Measurements from ENCODE around the gene INPP4B. TPM values are rescaled to one million over a fixed set of nuclear protein-coding genes. Genes with fewer than 3 reads are reported as not detected.

The INPP4B gene
- total RNA-seq, 1 experiment from 2014 or later = 0.07 TPM

DNA sequence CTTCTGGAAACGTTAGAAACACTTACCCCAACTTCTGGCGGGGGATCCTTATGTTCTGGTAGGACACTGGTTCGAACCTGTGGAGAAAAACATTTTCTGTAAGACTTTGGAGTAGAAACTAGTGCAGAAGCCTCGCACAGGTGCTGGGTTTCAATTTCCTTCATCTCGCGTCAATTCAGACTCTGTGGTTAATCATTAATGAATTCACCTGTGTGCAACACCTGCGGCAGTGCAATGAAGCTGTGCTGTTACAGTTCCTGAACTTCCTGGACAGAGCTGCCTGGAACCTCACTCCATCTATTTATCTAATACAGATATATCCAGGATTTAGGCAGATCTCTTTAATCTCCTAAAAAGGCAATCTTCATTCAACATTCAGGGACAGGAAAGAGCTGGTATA, 531.4 kb downstream of the INPP4B start:
- no peaks in the 10 kb centered on the region for H3K27me3 Mint-ChIP-seq (ENCODE audit: low read depth)
- no peak overlapping the region for H3T11ph ChIP-seq (ENCODE audit: low read length)
- H3K4me1 ChIP-seq (ENCODE audit: insufficient read depth, low read length) = no peaks in the 10 kb centered on the region
- no peaks in the 10 kb centered on the region for H3K36me3 Mint-ChIP-seq (ENCODE audit: insufficient read depth in 1 of 3, low read depth in 3 of 3)
- no peaks in the 10 kb centered on the region for H3K79me1 ChIP-seq (ENCODE audit: insufficient read depth, low read depth, low read length, poor library complexity, severe bottlenecking)
- H2AK5ac ChIP-seq (ENCODE audit: insufficient read length, low read length) = no peak overlapping the region
- no peak overlapping the region for H4K5ac ChIP-seq (ENCODE audit: insufficient read length, low read depth, low read length)
- H3K9ac ChIP-seq (ENCODE audit: extremely low read depth, insufficient read length, low read length) = no peak overlapping the region
- no peak overlapping the region for H4K91ac ChIP-seq (ENCODE audit: insufficient read length, low read depth, low read length)
- peaks cover 0 to 3% of the 10 kb centered on the region in 2 experiments; a peak in 1 of 4 replicates for H3K4me1 Mint-ChIP-seq
- H2BK120ac ChIP-seq (ENCODE audit: low read depth, low read length, poor library complexity, severe bottlenecking) = no peak overlapping the region
- no CpG with 5 or more reads among the region's 7 CpGs for WGBS (ENCODE audit: extremely low coverage, insufficient read length, low lambda C conversion rate)
- H3K27ac ChIP-seq (ENCODE audit: insufficient read length, low read depth, low read length) = no peak overlapping the region
- no peak overlapping the region for H3K23ac ChIP-seq (ENCODE audit: insufficient read length, low read depth, low read length)
- H3K27me3 ChIP-seq (ENCODE audit: insufficient read depth, low read length) = no peaks in the 10 kb centered on the region
- no peak overlapping the region for H2BK20ac ChIP-seq (ENCODE audit: low read depth, low read length, poor library complexity, severe bottlenecking)
- H2BK12ac ChIP-seq (ENCODE audit: insufficient read length, low read depth, low read length) = no peak overlapping the region
- H2AFZ ChIP-seq (ENCODE audit: low read length) = no peak overlapping the region
- no peak overlapping the region for H3K4me2 ChIP-seq (ENCODE audit: insufficient read depth, insufficient read length, low read length)
- H3K18ac ChIP-seq (ENCODE audit: insufficient read length, low read depth, low read length) = no peak overlapping the region
- no peak overlapping the region for H2BK5ac ChIP-seq (ENCODE audit: insufficient read length, low read length)
- H3K9me3 ChIP-seq (ENCODE audit: control insufficient read depth, low read depth, low read length) = no peaks in the 10 kb centered on the region
- H2BK15ac ChIP-seq (ENCODE audit: low read depth, low read length) = no peak overlapping the region
- H3K79me2 ChIP-seq (ENCODE audit: insufficient read depth, low read length) = no peaks in the 10 kb centered on the region
- no peak overlapping the region for H3K27ac Mint-ChIP-seq
- TF ChIP-seq, protein P1, sequence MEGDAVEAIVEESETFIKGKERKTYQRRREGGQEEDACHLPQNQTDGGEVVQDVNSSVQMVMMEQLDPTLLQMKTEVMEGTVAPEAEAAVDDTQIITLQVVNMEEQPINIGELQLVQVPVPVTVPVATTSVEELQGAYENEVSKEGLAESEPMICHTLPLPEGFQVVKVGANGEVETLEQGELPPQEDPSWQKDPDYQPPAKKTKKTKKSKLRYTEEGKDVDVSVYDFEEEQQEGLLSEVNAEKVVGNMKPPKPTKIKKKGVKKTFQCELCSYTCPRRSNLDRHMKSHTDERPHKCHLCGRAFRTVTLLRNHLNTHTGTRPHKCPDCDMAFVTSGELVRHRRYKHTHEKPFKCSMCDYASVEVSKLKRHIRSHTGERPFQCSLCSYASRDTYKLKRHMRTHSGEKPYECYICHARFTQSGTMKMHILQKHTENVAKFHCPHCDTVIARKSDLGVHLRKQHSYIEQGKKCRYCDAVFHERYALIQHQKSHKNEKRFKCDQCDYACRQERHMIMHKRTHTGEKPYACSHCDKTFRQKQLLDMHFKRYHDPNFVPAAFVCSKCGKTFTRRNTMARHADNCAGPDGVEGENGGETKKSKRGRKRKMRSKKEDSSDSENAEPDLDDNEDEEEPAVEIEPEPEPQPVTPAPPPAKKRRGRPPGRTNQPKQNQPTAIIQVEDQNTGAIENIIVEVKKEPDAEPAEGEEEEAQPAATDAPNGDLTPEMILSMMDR (conservative IDR thresholded peaks at IDR 0.05) = no peak
- H3K14ac ChIP-seq (ENCODE audit: insufficient read depth, low read length) = no peak overlapping the region
- H3K9me3 Mint-ChIP-seq = no peaks in the 10 kb centered on the region
- no peak overlapping the region for H4K8ac ChIP-seq (replicated peaks; ENCODE audit: insufficient read length, low read depth, low read length)
- H3K4me3 Mint-ChIP-seq = no peak overlapping the region
- H3K4ac ChIP-seq (ENCODE audit: low read depth, low read length) = no peak overlapping the region
- no peak overlapping the region for H3K56ac ChIP-seq (ENCODE audit: insufficient read length, low read depth, low read length)
- no peaks in the 10 kb centered on the region for H4K20me1 ChIP-seq (ENCODE audit: control insufficient read depth, insufficient read depth, insufficient read length)
- no peaks in the 10 kb centered on the region for H3K23me2 ChIP-seq (ENCODE audit: insufficient read length, low read depth, low read length, poor library complexity, severe bottlenecking)
- DNase-seq = no peak

Measured in H9 (cell line).